ENCODE measurements around the gene SEMA3G.

Gene SEMA3G

DNA sequence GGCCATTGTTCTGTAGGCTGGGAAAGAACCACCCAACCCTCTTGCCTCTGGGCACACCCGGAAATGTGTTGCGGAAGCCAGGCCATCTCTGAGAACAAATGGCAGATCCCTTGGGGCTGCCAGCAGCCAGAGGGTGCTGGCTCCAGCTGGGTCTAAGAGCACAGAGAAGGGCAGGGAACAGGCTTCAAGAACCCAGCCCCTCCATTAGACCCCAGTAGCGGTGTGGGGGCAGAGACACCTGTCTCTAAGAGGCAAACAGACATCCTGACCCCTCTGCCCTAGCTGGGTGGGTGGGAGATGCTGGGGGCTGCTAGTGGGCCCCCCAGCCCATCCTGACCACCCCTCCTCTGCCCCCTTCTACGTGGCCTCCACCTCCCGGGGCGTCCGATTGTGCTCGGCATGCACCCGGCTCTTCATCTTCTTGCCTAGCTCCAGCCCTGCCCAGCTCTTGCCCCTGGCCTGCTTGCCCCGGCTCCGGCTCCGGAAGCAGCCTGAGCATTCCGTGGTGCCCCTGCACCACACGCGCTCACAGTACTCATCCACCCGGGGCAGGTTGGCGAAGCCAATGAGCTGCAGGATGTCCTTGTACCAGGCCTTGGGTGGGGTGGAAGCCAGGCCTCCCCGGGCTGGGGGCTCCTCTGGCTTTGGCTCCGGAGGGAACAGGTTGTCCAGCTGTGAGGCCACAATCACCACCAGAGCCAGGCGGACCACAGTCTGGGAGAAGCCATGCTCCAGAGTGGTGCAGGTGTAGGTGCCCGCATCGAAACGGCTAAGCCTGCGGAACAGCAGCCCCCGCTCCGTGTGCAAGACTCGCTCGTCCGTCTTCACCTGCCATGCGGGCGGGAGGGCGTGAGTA, 9.4 kb downstream of the SEMA3G start:
- no peak overlapping the region for H3K9ac ChIP-seq (ENCODE audit: insufficient read length, low read depth)
- no peaks in the 10 kb centered on the region for H3K9me3 ChIP-seq (ENCODE audit: insufficient read depth, low read length)

GRCh38 chr3:52434491-52435115, 10.3 kb downstream of the SEMA3G start:
- DNase-seq (ENCODE audit: low read depth, low spot score), result no peak
- H3K4me1 ChIP-seq (ENCODE audit: insufficient read depth, insufficient read length), result peaks cover 2% of the 10 kb centered on the region
- no peak overlapping the region for H3K9ac ChIP-seq (ENCODE audit: insufficient read length, low read depth)
- no peaks in the 10 kb centered on the region for H3K27me3 ChIP-seq (ENCODE audit: insufficient read depth, insufficient read length)
- TF ChIP-seq YY1 (IDR thresholded peaks at IDR 0.05; ENCODE audit: insufficient read depth, insufficient read length) (no peak), ZNF274 (IDR thresholded peaks at IDR 0.05; ENCODE audit: low read depth, low read length) (no peak), SUZ12 (IDR thresholded peaks at IDR 0.05; ENCODE audit: extremely low read depth, insufficient read depth, insufficient read length) (no peak)
- no peaks in the 10 kb centered on the region for H3K9me3 ChIP-seq (ENCODE audit: insufficient read depth, low read length)
- no peak overlapping the region for H3K4me3 ChIP-seq (ENCODE audit: insufficient read length, low read depth)
- no peaks in the 10 kb centered on the region for H3K36me3 ChIP-seq (ENCODE audit: insufficient read depth, insufficient read length, low read length)

More for the DNA sequence above, 9.4 kb downstream of the SEMA3G start:
- DNase-seq (ENCODE audit: low read depth, low spot score), result no peak
- Histone ChIP-seq H3K36me3 (ENCODE audit: insufficient read depth, insufficient read length, low read length) (peaks cover 2% of the 10 kb centered on the region), H3K27me3 (ENCODE audit: insufficient read depth, insufficient read length) (no peaks in the 10 kb centered on the region), H3K4me1 (ENCODE audit: insufficient read depth, insufficient read length) (peaks cover 2% of the 10 kb centered on the region), H3K4me3 (ENCODE audit: insufficient read length, low read depth) (no peak overlapping the region)
- TF ChIP-seq YY1 (IDR thresholded peaks at IDR 0.05; ENCODE audit: insufficient read depth, insufficient read length), result no peak
- TF ChIP-seq ZNF274 (IDR thresholded peaks at IDR 0.05; ENCODE audit: low read depth, low read length), result no peak

GRCh38 chr3:52433996-52434479, 10.9 kb downstream of the SEMA3G start:
- no peaks in the 10 kb centered on the region for H3K36me3 ChIP-seq (ENCODE audit: insufficient read depth, insufficient read length, low read length)
- H3K4me1 ChIP-seq (ENCODE audit: insufficient read depth, insufficient read length), result peaks cover 2% of the 10 kb centered on the region
- H3K4me3 ChIP-seq (ENCODE audit: insufficient read length, low read depth), result no peak overlapping the region

DNA sequence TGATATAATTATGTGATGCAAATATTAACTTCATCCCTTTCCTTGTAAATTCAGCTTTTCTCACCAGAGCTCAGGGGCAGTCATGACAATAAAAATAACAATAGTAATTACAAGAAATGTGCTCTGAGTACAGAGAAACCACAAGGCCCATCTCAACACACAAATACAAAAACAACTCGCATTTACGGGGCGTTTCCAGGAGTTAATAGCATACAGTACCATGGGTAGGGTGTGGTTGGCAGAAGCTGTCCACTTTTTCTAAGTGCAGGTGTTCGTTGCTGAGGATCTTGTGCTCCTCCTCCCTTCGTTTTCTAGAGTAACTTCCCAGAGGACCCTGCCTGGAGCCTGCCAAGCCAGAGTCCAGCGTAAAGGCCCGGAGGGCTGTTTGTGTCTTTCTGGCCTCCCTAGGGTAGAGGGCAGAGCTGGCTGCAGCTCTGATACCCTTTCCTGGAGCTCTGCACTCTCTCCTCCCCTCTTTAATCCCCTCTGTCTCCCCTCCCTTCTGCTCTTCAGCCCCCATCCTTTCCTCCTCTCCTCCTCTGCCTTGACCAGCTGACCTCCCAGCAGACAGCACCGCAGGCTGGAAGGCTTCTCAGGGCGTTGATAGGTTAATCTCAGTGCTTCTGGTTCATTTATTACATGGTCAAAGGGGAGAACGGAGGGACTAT, 11.4 kb downstream of the SEMA3G start:
- Histone ChIP-seq H3K36me3 (ENCODE audit: insufficient read depth, insufficient read length, low read length) (no peaks in the 10 kb centered on the region), H3K4me1 (ENCODE audit: insufficient read depth, insufficient read length) (peaks cover 2% of the 10 kb centered on the region), H3K9ac (ENCODE audit: insufficient read length, low read depth) (no peak overlapping the region), H3K27me3 (ENCODE audit: insufficient read depth, insufficient read length) (no peaks in the 10 kb centered on the region), H3K9me3 (ENCODE audit: insufficient read depth, low read length) (no peaks in the 10 kb centered on the region), H3K4me3 (ENCODE audit: insufficient read length, low read depth) (no peak overlapping the region)
- DNase-seq (ENCODE audit: low read depth, low spot score), result no peak
- TF ChIP-seq SUZ12 (IDR thresholded peaks at IDR 0.05; ENCODE audit: extremely low read depth, insufficient read depth, insufficient read length), result no peak

More at GRCh38 chr3:52433996-52434479, 10.9 kb downstream of the SEMA3G start:
- Histone ChIP-seq H3K9me3 (ENCODE audit: insufficient read depth, low read length) (no peaks in the 10 kb centered on the region), H3K27me3 (ENCODE audit: insufficient read depth, insufficient read length) (no peaks in the 10 kb centered on the region), H3K9ac (ENCODE audit: insufficient read length, low read depth) (no peak overlapping the region)
- no peak for TF ChIP-seq SUZ12 (IDR thresholded peaks at IDR 0.05; ENCODE audit: extremely low read depth, insufficient read depth, insufficient read length)
- TF ChIP-seq ZNF274 (IDR thresholded peaks at IDR 0.05; ENCODE audit: low read depth, low read length), result no peak
- TF ChIP-seq YY1 (IDR thresholded peaks at IDR 0.05; ENCODE audit: insufficient read depth, insufficient read length), result no peak
- no peak for DNase-seq (ENCODE audit: low read depth, low spot score)

DNA sequence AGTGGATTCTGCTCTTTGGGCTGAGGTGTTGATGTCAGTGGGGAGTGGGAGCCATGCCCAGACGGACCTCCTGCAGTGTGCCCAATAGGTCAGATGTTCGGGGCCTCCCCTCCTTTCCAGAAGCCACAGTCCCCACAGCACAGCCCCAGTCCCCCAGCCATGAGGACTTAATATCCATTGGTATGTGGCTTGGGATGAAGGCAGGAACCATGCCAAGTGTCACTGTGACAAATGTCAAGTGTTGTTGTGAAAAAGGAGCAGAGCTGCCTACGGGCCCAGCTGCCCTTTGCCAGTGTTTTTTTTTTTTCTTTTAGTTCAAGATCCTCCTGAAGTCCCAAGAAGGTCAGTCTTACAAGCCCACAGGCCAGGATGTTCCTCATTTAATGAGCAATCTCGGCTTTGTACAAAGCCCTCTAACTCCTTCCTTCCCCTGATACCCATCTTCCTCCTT, 12.2 kb downstream of the SEMA3G start:
- H3K4me3 ChIP-seq (ENCODE audit: insufficient read length, low read depth), result no peak overlapping the region
- DNase-seq (ENCODE audit: low read depth, low spot score), result no peak
- H3K9me3 ChIP-seq (ENCODE audit: insufficient read depth, low read length), result no peaks in the 10 kb centered on the region
- no peak for TF ChIP-seq SUZ12 (IDR thresholded peaks at IDR 0.05; ENCODE audit: extremely low read depth, insufficient read depth, insufficient read length)
- TF ChIP-seq ZNF274 (IDR thresholded peaks at IDR 0.05; ENCODE audit: low read depth, low read length), result no peak
- no peak for TF ChIP-seq YY1 (IDR thresholded peaks at IDR 0.05; ENCODE audit: insufficient read depth, insufficient read length)
- H3K27me3 ChIP-seq (ENCODE audit: insufficient read depth, insufficient read length), result no peaks in the 10 kb centered on the region
- H3K4me1 ChIP-seq (ENCODE audit: insufficient read depth, insufficient read length), result peaks cover 2% of the 10 kb centered on the region
- no peaks in the 10 kb centered on the region for H3K36me3 ChIP-seq (ENCODE audit: insufficient read depth, insufficient read length, low read length)
- H3K9ac ChIP-seq (ENCODE audit: insufficient read length, low read depth), result no peak overlapping the region

DNA sequence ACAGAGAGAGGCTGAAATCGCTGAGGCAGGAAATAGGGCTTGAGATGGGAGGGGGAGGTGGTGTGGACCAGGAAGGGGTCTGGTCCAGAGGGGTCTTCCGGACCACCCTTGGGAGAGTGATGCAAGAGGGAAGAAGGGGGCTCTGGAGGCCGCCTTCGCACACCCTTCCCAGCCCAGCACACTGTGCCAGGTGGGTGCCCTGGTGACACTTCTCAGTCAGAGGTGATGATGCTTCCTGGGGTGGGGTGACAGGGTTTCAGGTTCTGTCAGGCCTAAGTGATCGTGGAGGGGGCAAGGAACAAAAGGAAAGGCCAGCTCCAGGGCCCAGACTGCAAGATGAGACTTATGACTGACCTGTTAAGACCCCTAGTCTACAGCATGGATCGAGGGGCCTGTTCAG, 12.7 kb downstream of the SEMA3G start:
- no peak for TF ChIP-seq YY1 (IDR thresholded peaks at IDR 0.05; ENCODE audit: insufficient read depth, insufficient read length)
- TF ChIP-seq ZNF274 (IDR thresholded peaks at IDR 0.05; ENCODE audit: low read depth, low read length), result no peak
- no peak for TF ChIP-seq SUZ12 (IDR thresholded peaks at IDR 0.05; ENCODE audit: extremely low read depth, insufficient read depth, insufficient read length)
- Histone ChIP-seq H3K9me3 (ENCODE audit: insufficient read depth, low read length) (no peaks in the 10 kb centered on the region), H3K9ac (ENCODE audit: insufficient read length, low read depth) (no peak overlapping the region), H3K27me3 (ENCODE audit: insufficient read depth, insufficient read length) (no peaks in the 10 kb centered on the region), H3K4me3 (ENCODE audit: insufficient read length, low read depth) (no peak overlapping the region), H3K36me3 (ENCODE audit: insufficient read depth, insufficient read length, low read length) (no peaks in the 10 kb centered on the region), H3K4me1 (ENCODE audit: insufficient read depth, insufficient read length) (peaks cover 2% of the 10 kb centered on the region)
- DNase-seq (ENCODE audit: low read depth, low spot score), result no peak
